Activated naive CD8-positive, alpha-beta T cell treated with anti-CD3 and anti-CD28 coated beads, Interleukin-2, amount 10 ng/mL, durations not matched to agents 7 days and 5 days (primary cell): Measurements from ENCODE around the gene MTUS2. TPM values are rescaled to one million over a fixed set of nuclear protein-coding genes. Genes with fewer than 3 reads are reported as not detected.
A peak's percentile ranks its signal among the peaks of the same experiment; 100 is the strongest.

Experiments
- ATAC-seq: fragments of 150-1000 bp; cut with Tn5 transposase; one replicate; pipeline ENCODE4 v1.10.0; 2021; ENCODE audit warnings: low read depth, moderate library complexity
- POLR2A ChIA-PET: fragments of 350-600 bp; sonication (Branson Sonifier 250); formaldehyde crosslinking; loops from one replicate; lab custom pipeline; 2021; ENCODE audit warnings: antibody characterized with exemption; lab: Charles Lee
- DNase-seq: peaks from one replicate; pipeline ENCODE4 v3.0.0; 2021
- H3K27ac Mint-ChIP-seq: one replicate; pipeline ENCODE4 v1.8.0; 2022; ENCODE audit warnings: mild to moderate bottlenecking, mixed read lengths
- H3K27me3 Mint-ChIP-seq: one replicate; pipeline ENCODE4 v1.8.0; 2022; ENCODE audit warnings: mild to moderate bottlenecking, moderate library complexity, mixed read lengths
- H3K36me3 Mint-ChIP-seq: one replicate; pipeline ENCODE4 v1.8.0; 2021; ENCODE audit warnings: mild to moderate bottlenecking, mixed read lengths
- H3K4me1 Mint-ChIP-seq: one replicate; pipeline ENCODE4 v1.8.0; 2021; ENCODE audit warnings: mixed read lengths
- H3K4me3 Mint-ChIP-seq: one replicate; pipeline ENCODE4 v1.8.0; 2022; ENCODE audit warnings: mild to moderate bottlenecking, moderate library complexity, mixed read lengths
- H3K9me3 Mint-ChIP-seq: one replicate; pipeline ENCODE4 v1.8.0; 2021; ENCODE audit warnings: mixed read lengths
- total RNA-seq, 2 experiments: library from RNA; stranded (reverse); gene quantifications; one replicate each; pipeline ENCODE4 v1.2.3, GENCODE V29; 2021

Gene MTUS2
- total RNA-seq, 2 experiments from 2014 or later = not detected

DNA sequence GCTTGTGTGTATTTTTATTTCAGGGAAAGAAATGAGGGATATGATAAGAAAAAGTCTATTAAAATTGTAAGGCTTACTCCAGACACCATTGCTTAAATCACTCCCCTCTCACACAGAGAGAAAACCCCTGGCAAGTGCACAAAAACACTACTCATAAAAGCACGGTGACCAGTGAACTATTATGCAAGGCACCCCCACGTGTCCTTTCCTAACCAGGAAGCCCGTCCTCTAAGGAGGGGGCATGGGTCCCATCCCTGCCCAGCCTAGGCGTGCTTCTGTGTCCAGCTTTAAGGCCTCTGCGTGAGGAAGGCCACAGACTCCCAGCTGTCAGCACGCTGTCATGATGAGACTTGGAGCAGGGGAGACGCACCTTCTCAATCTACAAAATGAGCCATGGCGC is 691.8 kb downstream of the MTUS2 start:
- Mint-ChIP-seq H3K9me3 (no peaks in the 10 kb centered on the region), H3K27me3 (no peaks in the 10 kb centered on the region), H3K4me3 (no peak overlapping the region), H3K27ac (no peak overlapping the region), H3K36me3 (peaks cover 3% of the 10 kb centered on the region), H3K4me1 (no peaks in the 10 kb centered on the region)
- DNase-seq (no peak), ATAC-seq (no peak)
- POLR2A ChIA-PET = no interaction called here

DNA sequence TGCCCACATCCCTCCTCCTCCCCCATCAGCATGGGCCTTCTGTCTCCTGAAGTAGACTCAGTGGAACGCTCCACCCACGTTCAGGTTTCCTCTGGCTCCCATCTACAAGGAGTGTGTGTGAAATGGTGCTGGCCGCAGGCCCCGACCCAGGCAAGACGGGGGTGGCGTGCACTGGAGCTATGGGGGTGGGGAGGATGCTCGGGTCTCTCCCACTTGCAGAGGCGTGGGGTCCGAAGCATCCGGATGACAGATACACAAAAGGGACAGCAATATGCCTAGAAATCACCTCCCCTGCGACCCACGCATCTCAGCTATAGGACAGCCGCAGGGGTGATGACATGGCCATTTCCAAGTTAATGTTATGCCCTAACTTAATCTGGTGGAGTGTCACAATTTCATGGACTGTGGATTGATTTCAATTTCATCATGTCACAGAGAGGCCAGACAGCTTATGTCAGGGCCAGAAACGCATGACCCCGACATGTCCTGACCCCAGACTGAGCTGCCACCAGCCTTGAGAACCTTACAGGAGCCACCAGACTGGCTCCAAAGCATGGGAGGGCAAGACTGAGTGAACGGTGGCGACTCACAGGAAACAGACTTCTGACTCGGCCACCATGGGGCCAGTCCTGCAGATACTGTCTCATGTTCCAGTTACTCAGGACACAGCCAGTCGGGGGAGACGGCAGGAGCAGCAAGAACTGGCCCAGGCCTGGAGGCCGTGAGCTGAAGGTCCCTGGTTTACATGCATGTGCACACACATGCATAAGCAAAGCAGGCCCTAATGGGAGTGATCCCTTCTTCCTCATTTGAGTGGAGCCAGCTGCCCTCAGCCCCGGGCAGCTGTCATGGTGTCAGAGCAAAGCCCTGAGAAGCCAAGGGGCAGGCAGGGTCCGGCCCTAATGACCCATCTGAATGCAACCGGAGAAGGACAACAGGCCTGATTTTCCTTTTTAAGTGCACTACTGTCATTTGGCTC is 693.2 kb downstream of the MTUS2 start:
- Mint-ChIP-seq H3K27ac (peak overlapping the region; percentile 21), H3K27me3 (no peaks in the 10 kb centered on the region)

DNA sequence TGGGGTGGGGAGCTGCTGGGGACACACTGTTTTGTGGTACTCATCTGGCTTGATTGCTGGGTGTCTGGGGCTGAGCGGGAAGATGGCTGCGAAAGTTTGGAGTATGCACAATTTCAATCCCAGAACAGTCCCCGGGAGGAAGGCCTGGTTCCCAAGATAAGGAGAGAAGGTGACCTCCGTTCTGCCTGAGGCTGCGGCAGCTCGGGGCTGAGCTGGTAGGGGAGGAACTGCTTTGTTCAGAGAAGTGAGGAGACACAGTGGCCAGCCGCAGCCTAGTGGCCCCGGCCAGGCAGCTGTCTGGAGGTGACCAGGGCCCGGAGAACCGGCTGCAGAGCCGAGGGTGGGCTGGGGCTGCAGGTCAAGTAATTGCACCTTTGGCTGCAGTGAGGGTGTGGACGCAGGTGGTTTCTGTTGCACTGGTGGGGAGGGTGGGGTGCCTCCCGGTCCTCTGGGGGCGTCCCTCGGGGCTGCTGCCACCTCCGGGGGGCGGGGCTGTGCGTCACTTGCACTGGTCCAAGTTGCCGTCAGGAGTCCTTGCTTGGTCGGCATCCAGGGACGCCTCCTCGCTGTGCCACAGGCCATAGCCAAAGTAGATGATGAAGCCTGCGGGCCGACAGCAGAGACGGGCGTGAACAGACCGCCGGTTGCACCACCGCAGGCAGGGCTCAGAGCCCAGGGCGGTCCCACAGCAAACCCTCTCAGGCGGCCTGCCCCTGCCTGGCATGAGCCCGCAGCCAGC is 694.0 kb downstream of the MTUS2 start:
- Mint-ChIP-seq H3K9me3 (no peaks in the 10 kb centered on the region), H3K27ac (no peak overlapping the region), H3K4me1 (no peaks in the 10 kb centered on the region), H3K27me3 (no peaks in the 10 kb centered on the region), H3K36me3 (peaks cover 6% of the 10 kb centered on the region), H3K4me3 (no peak overlapping the region)
- ATAC-seq = no peak
- POLR2A ChIA-PET = no interaction called here
- DNase-seq = no peak

More for the DNA sequence above, 693.2 kb downstream of the MTUS2 start:
- POLR2A ChIA-PET = no interaction called here
- no peak overlapping the region for H3K4me3 Mint-ChIP-seq
- ATAC-seq = no peak
- no peak for DNase-seq
- no peaks in the 10 kb centered on the region for H3K4me1 Mint-ChIP-seq
- no peaks in the 10 kb centered on the region for H3K9me3 Mint-ChIP-seq
- peaks cover 6% of the 10 kb centered on the region for H3K36me3 Mint-ChIP-seq

DNA sequence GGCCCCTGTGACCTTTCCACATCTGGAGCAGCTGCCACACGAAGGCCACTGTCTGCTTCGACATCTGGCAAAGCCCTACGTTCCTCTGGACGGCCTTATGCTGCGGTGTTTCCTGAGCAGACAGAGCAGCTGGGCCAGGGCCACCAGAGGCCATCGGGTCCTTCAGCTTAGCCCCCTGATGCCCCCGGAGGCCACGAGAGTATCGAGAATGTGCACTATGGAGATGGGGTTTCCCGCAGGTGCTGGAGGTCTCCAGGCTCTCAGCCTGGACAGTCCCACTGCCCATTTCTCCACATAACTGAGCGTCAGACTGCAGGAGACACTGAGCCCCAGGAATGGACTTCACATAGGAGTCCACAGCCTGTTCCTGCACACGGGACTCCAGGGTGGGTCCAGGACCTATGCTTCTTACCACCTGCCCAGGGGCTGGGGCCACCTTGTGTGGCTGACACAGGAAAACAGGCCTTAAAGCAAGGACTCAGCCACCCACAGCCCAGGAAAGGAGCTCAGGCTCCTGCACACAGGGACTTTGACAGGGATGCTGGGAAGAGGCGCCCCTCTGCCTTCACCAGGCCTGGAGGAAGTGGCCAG is 694.7 kb downstream of the MTUS2 start:
- POLR2A ChIA-PET = interaction anchor here (0.6 kb wide), 1 partner anchor 11 kb away, joined by 3 read pairs; no protein-coding TSS in a partner anchor
- no peak overlapping the region for H3K27ac Mint-ChIP-seq
- ATAC-seq (no peak), DNase-seq (no peak)
- no peaks in the 10 kb centered on the region for H3K4me1 Mint-ChIP-seq
- no peaks in the 10 kb centered on the region for H3K9me3 Mint-ChIP-seq
- no peaks in the 10 kb centered on the region for H3K27me3 Mint-ChIP-seq
- H3K36me3 Mint-ChIP-seq = peaks cover 7% of the 10 kb centered on the region
- no peak overlapping the region for H3K4me3 Mint-ChIP-seq

DNA sequence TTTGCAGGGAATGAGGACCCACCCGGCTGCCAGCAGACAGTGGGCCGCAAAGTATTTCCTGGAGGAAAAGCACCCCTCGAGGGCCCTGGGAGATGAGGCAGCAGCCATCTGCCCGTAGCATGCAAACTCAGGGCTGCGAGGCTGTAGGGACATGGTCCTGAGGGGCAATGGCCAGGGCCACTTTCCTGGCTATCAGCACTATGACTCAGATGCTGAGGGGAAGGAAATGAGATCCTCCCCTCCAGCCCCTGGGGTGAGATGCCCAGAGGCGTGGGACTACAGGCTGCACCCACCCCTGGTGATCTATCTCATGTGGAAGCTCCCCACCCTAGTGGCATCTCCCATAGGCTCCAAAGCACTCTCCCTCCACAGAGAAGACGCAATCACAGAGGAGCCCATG is 695.2 kb downstream of the MTUS2 start:
- H3K27me3 Mint-ChIP-seq = no peaks in the 10 kb centered on the region
- ATAC-seq (no peak), DNase-seq (no peak)
- POLR2A ChIA-PET = no interaction called here
- no peaks in the 10 kb centered on the region for H3K9me3 Mint-ChIP-seq
- no peaks in the 10 kb centered on the region for H3K4me1 Mint-ChIP-seq
- peaks cover 10% of the 10 kb centered on the region for H3K36me3 Mint-ChIP-seq
- H3K4me3 Mint-ChIP-seq = no peak overlapping the region
- no peak overlapping the region for H3K27ac Mint-ChIP-seq

DNA sequence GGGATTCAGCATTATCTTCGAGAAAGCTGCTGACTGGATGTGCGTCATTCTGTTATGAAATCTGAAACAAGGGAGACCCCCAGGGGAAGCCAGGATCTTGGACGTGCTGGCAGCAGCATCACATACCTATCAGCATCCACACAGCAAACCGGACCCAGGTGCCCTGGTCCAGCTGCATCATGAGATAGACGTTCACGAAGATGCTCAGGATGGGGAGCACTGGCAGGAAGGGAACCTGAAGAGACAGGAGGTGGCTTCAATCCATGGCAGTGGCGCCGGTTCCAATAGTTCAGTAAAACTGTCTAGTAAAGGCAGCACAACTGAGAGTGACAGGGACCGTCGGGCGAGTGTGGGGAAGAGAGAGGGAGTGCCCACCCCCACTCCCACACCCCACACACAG is 695.9 kb downstream of the MTUS2 start:
- H3K4me3 Mint-ChIP-seq = no peak overlapping the region
- no peak for ATAC-seq

DNA sequence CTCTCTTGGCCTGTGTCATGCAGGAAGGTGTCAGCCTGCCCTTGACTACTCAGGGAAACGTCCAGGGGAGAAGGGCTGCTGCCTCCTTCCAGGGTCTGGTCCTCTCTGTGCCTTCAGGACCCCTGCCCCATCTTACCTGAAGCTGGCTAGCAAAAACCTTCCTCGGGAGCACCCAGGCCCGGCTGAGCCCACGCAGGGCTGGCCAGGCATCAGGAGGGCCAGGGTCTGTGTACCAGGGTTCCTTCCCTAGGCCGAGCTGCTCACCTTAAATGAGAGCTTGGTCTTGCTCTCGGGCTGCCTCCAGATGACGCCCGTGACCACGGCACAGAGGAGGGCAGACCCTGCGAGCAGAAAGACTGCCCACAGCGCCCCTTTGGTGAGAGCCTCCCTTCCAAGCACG is 696.7 kb downstream of the MTUS2 start:
- Mint-ChIP-seq H3K27ac (no peak overlapping the region), H3K9me3 (no peaks in the 10 kb centered on the region), H3K27me3 (no peaks in the 10 kb centered on the region), H3K36me3 (peaks cover 10% of the 10 kb centered on the region), H3K4me3 (no peak overlapping the region), H3K4me1 (no peaks in the 10 kb centered on the region)
- ATAC-seq (no peak), DNase-seq (no peak)
- POLR2A ChIA-PET = no interaction called here

More for the DNA sequence above, 695.9 kb downstream of the MTUS2 start:
- Mint-ChIP-seq H3K27ac (no peak overlapping the region), H3K36me3 (peaks cover 10% of the 10 kb centered on the region), H3K27me3 (no peaks in the 10 kb centered on the region), H3K9me3 (no peaks in the 10 kb centered on the region), H3K4me1 (no peaks in the 10 kb centered on the region)
- POLR2A ChIA-PET = no interaction called here
- DNase-seq = no peak

DNA sequence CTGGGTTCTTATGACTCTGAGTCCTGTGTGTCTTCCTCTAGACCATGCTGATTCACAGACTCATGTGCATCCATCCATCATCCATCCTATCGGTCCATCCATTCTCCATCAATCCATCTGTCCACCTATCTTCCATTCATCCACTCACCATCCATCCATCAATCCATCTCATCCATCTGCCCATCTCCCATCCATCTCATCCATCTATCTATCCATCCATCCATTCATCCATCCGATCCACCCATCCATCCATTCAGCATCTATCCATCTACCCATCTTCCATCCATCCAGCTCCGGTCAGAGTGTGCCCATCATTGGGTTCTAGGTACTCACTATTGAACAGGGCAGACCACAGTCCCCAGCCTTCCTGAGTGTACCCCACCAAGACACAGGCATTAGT is 699.8 kb downstream of the MTUS2 start:
- POLR2A ChIA-PET = no interaction called here
- Mint-ChIP-seq H3K27ac (no peak overlapping the region), H3K36me3 (peaks cover 12% of the 10 kb centered on the region), H3K9me3 (no peaks in the 10 kb centered on the region), H3K4me3 (no peak overlapping the region), H3K27me3 (no peaks in the 10 kb centered on the region), H3K4me1 (no peaks in the 10 kb centered on the region)
- DNase-seq (no peak), ATAC-seq (no peak)

DNA sequence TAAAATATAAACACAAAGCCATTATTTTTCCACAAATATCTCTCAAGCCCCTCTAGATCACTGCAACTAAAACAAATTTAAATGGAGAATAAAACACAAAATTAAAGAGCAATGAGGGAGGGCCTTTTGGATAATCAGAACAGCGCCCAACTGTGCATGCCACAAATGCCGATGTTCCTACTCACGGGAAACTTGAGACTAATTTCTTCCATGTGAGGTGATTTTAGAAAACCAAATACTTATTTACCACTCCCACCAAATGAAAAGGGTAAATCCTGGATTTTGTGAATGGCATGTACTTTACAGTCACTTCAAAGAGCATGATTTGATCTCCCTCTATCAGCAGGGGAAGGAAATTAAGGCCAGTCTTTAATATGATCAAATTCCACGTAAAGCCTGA is 700.5 kb downstream of the MTUS2 start:
- no peaks in the 10 kb centered on the region for H3K4me1 Mint-ChIP-seq

DNA sequence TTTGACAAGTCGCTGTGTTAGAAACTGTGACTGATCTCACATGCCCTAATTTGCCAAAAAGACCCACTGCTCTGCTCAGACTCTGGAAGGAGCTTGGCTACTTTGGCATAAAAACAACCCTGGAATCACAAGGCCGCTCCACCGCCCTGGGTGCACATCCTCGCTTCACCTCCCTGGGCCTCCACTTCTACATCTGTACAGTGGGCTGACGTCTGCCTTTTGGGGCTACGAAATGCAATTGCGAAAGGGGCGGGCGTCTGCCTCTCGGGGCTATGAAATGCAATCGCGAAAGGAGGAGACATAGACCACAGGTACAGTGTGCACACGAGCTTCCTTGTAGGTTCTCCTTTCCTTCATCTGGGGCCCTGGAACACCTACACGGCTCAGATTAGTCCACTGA is 701.2 kb downstream of the MTUS2 start:
- POLR2A ChIA-PET = no interaction called here
- Mint-ChIP-seq H3K4me1 (no peaks in the 10 kb centered on the region), H3K4me3 (no peak overlapping the region), H3K27ac (no peak overlapping the region), H3K27me3 (no peaks in the 10 kb centered on the region), H3K36me3 (peaks cover 12% of the 10 kb centered on the region), H3K9me3 (no peaks in the 10 kb centered on the region)
- no peak for ATAC-seq
- DNase-seq = no peak

More for the DNA sequence above, 700.5 kb downstream of the MTUS2 start:
- Mint-ChIP-seq H3K27me3 (no peaks in the 10 kb centered on the region), H3K36me3 (peaks cover 12% of the 10 kb centered on the region), H3K9me3 (no peaks in the 10 kb centered on the region), H3K4me3 (no peak overlapping the region), H3K27ac (no peak overlapping the region)
- DNase-seq (no peak), ATAC-seq (no peak)
- POLR2A ChIA-PET = no interaction called here

DNA sequence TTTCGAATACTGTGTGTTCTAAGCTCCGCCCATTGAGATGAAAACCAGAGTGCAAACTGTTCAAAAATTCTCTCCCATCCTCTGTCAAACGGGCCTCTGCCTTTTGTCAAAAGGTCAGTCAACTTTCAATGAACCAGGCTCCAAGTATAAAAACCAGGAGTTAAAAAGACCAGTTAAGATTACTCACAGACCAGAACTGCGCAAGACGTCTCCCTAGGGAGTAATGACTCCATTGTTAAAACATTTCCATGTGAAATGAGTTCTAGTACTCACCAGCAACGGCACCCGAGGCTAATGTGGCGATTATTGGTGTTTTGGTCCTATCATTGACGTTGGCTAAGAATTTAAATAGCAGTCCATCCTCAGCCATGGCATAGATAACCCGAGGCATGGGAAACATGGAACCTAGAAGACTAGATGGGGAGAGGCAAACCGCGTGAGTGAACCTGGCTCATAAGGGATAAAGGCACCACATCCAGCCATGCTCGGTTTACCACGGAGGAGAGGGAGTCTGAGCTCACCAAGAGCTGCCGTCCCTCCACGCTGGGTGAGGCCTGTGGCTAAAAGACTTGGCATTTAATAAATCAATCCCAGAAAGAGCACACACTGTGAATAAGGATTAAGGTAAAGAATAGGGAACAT is 702.0 kb downstream of the MTUS2 start:
- H3K4me3 Mint-ChIP-seq = no peak overlapping the region
- no peaks in the 10 kb centered on the region for H3K27me3 Mint-ChIP-seq
- DNase-seq (no peak), ATAC-seq (no peak)
- POLR2A ChIA-PET = no interaction called here
- peaks cover 11% of the 10 kb centered on the region for H3K36me3 Mint-ChIP-seq
- no peaks in the 10 kb centered on the region for H3K9me3 Mint-ChIP-seq
- H3K27ac Mint-ChIP-seq = no peak overlapping the region
- H3K4me1 Mint-ChIP-seq = no peaks in the 10 kb centered on the region

DNA sequence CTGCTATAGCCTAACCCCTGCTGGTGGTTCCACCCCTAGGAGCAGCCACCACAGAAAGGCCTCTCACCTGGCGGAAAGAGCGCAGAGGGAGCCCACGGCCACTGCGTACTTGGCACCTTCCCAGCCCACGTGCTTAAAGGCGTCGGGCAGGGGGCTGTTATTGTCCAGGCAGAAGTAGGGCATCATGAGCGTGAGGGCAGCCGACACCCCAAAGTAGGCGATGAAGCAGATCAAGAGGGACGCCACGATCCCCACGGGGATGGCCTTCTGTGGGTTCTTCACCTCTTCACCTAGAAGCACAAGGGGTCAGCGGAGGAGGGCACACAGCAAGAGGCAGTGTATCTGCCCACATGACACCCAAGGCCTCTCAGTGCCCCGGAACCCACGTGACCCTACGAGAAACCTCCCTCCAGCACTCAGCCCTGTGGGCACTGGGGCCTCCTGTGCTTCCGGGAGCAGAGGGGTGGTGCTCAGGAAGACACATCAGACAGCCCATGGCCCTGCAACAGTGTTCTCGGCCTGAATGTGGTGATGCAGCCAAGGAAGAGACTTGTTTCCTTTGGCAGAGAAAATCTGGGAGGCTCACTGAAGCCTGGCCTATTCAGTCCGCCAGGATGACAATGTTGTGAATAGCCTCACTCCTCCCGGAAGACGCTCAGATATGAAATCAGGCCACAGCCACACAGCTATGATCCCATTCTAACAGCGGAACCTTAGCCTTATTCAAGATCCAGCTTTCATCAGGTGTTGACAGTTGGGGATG is 703.2 kb downstream of the MTUS2 start:
- no peaks in the 10 kb centered on the region for H3K4me1 Mint-ChIP-seq
- DNase-seq (no peak), ATAC-seq (no peak)
- POLR2A ChIA-PET = no interaction called here
- no peaks in the 10 kb centered on the region for H3K9me3 Mint-ChIP-seq
- no peak overlapping the region for H3K27ac Mint-ChIP-seq
- peaks cover 12% of the 10 kb centered on the region for H3K36me3 Mint-ChIP-seq
- no peaks in the 10 kb centered on the region for H3K27me3 Mint-ChIP-seq
- no peak overlapping the region for H3K4me3 Mint-ChIP-seq
